HG03025 (cell line): ENCODE data around the gene SLC27A5.
"Not testable (repeated sequence)": the region's sequence is repeated elsewhere in the genome, so short reads cannot be mapped to it uniquely, and the experiment has no call there.

Source experiments
- ATAC-seq: cut with Tn5 transposase; IDR thresholded peaks from one replicate; pipeline ENCODE4 v1.9.1; 2021; ENCODE audit warnings: mild to moderate bottlenecking, moderate library complexity; ENCODE audit not compliant: unreplicated experiment, low FRiP score

Gene SLC27A5

GRCh38 chr19:58474291-58474996 is 37.3 kb downstream of the SLC27A5 start:
- no peak for ATAC-seq

GRCh38 chr19:58473775-58474174 is 38.0 kb downstream of the SLC27A5 start:
- no peak for ATAC-seq

- ATAC-seq: no peak
Measured at GRCh38 chr19:58471736-58472135, 40.1 kb downstream of the SLC27A5 start.

GRCh38 chr19:58470837-58471543 is 40.8 kb downstream of the SLC27A5 start:
- ATAC-seq: not testable (repeated sequence)

GRCh38 chr19:58469241-58470013 is 42.4 kb downstream of the SLC27A5 start:
- no peak for ATAC-seq

- no peak for ATAC-seq
Measured at GRCh38 chr19:58468216-58468839, 43.5 kb downstream of the SLC27A5 start.

- ATAC-seq: peak; percentile 76
Measured at GRCh38 chr19:58466760-58467589, 44.8 kb downstream of the SLC27A5 start, which contains the start of gene ZNF324. Gene ZNF324, plus strand, starts transcription at chr19:58467080. Its CDS starts 2,106 bp downstream, at chr19:58469186.

- ATAC-seq: peak; percentile 13
Measured at GRCh38 chr19:58466089-58466759, 45.6 kb downstream of the SLC27A5 start.

- ATAC-seq: no peak
Measured at GRCh38 chr19:58460039-58460438, 51.8 kb downstream of the SLC27A5 start.

- ATAC-seq: no peak
Measured at GRCh38 chr19:58456111-58456510, 55.7 kb downstream of the SLC27A5 start.

GRCh38 chr19:58455306-58455705 is 56.5 kb downstream of the SLC27A5 start:
- ATAC-seq: no peak

GRCh38 chr19:58453743-58454142 is 58.0 kb downstream of the SLC27A5 start:
- no peak for ATAC-seq

GRCh38 chr19:58451358-58452101 is 60.3 kb downstream of the SLC27A5 start, which contains the start of gene ZNF324B:
Gene ZNF324B, plus strand, starts transcription at chr19:58451622. Its CDS starts 2,080 bp downstream, at chr19:58453702.
- peak; percentile 91 for ATAC-seq

- no peak for ATAC-seq
Measured at GRCh38 chr19:58450856-58451357, 60.9 kb downstream of the SLC27A5 start.

GRCh38 chr19:58449980-58450379 is 61.8 kb downstream of the SLC27A5 start:
- not testable (repeated sequence) for ATAC-seq

GRCh38 chr19:58448860-58449259 is 62.9 kb downstream of the SLC27A5 start:
- not testable (repeated sequence) for ATAC-seq
